ENCODE results near the gene SGK1.
A peak's percentile ranks its signal among the peaks of the same experiment; 100 is the strongest.
"Not testable (repeated sequence)": the region's sequence is repeated elsewhere in the genome, so short reads cannot be mapped to it uniquely, and the experiment has no call there.

Gene SGK1

GRCh38 chr6:134195985-134196384 is 121.9 kb downstream of the SGK1 start:
- H3K9ac ChIP-seq = no peak overlapping the region
- H3K4me1 ChIP-seq = peaks cover 3 to 32% (median 11%) of the 10 kb centered on the region in 10 experiments; a peak in 14 of 20 replicates
- TF ChIP-seq Cebpa-rat (IDR thresholded peaks at IDR 0.05) = no peak

GRCh38 chr6:134195164-134195906 is 122.6 kb downstream of the SGK1 start:
- Histone ChIP-seq H3K4me2 (no peak overlapping the region), H3K9me3 (replicated peaks in 1 of 11) (peaks cover 0 to 23% (median 6%) of the 10 kb centered on the region in 11 experiments; a peak in 6 of 22 replicates), H3K27ac (no peak overlapping the region), H4K20me1 (no peaks in the 10 kb centered on the region), H3K9ac (no peak overlapping the region), H3K27me3 (no peaks in the 10 kb centered on the region), H3K36me3 (peaks cover 0 to 60% (median 8%) of the 10 kb centered on the region in 11 experiments; a peak in 15 of 22 replicates), H3K4me1 (peaks cover 5 to 39% (median 17%) of the 10 kb centered on the region in 10 experiments; a peak in 19 of 20 replicates), H3K4me3 (no peak overlapping the region)
- no peak for TF ChIP-seq Cebpa-rat (IDR thresholded peaks at IDR 0.05)

More at GRCh38 chr6:134195985-134196384, 121.9 kb downstream of the SGK1 start:
- no peaks in the 10 kb centered on the region for H3K27me3 ChIP-seq
- H3K4me2 ChIP-seq = 0 out of 22 replicates have a peak overlapping the region, but pooled peaks of 2 of the 11 experiments have one; percentile 17 to 39
- H3K36me3 ChIP-seq = peaks cover 0 to 63% (median 8%) of the 10 kb centered on the region in 11 experiments; a peak in 15 of 22 replicates
- H3K4me3 ChIP-seq = no peak overlapping the region
- no peak overlapping the region for H3K27ac ChIP-seq
- peaks cover 0 to 23% (median 6%) of the 10 kb centered on the region in 11 experiments; a peak in 6 of 22 replicates for H3K9me3 ChIP-seq (replicated peaks in 1 of 11)
- no peaks in the 10 kb centered on the region for H4K20me1 ChIP-seq

GRCh38 chr6:134193536-134194498 is 124.1 kb downstream of the SGK1 start:
- Histone ChIP-seq H3K27me3 (no peaks in the 10 kb centered on the region), H3K4me3 (no peak overlapping the region), H4K20me1 (no peaks in the 10 kb centered on the region), H3K4me1 (peaks cover 8 to 43% (median 24%) of the 10 kb centered on the region in 10 experiments; a peak in 19 of 20 replicates), H3K9me3 (replicated peaks in 1 of 11) (peaks cover 0 to 18% (median 2%) of the 10 kb centered on the region in 11 experiments; a peak in 5 of 22 replicates), H3K9ac (no peak overlapping the region), H3K4me2 (no peak overlapping the region), H3K27ac (no peak overlapping the region), H3K36me3 (peaks cover 0 to 54% (median 8%) of the 10 kb centered on the region in 11 experiments; a peak in 15 of 22 replicates)
- no peak for TF ChIP-seq Cebpa-rat (IDR thresholded peaks at IDR 0.05)

- H3K27ac ChIP-seq, H4K20me1 ChIP-seq, H3K27me3 ChIP-seq, H3K9ac ChIP-seq, H3K4me3 ChIP-seq: not testable (repeated sequence)
- 0 out of 22 replicates have a peak overlapping the region, but pooled peaks of 1 of the 11 experiments have one; percentile 32 for H3K4me2 ChIP-seq
- H3K9me3 ChIP-seq (replicated peaks in 1 of 11) = peaks cover 0 to 15% (median 0%) of the 10 kb centered on the region in 11 experiments; a peak in 4 of 22 replicates
- peaks cover 8 to 50% (median 24%) of the 10 kb centered on the region in 10 experiments; a peak in 19 of 20 replicates for H3K4me1 ChIP-seq
- peaks cover 0 to 45% (median 8%) of the 10 kb centered on the region in 11 experiments; a peak in 9 of 22 replicates for H3K36me3 ChIP-seq
Observed at GRCh38 chr6:134192609-134193008, 125.3 kb downstream of the SGK1 start.

GRCh38 chr6:134190883-134191282 is 127.0 kb downstream of the SGK1 start:
- H3K9me3 ChIP-seq (replicated peaks in 1 of 11) = peaks cover 0 to 17% (median 0%) of the 10 kb centered on the region in 11 experiments; a peak in 3 of 22 replicates
- peaks cover 0 to 35% (median 8%) of the 10 kb centered on the region in 11 experiments; a peak in 9 of 22 replicates for H3K36me3 ChIP-seq
- H3K27me3 ChIP-seq = no peaks in the 10 kb centered on the region
- H3K4me1 ChIP-seq = peaks cover 8 to 50% (median 17%) of the 10 kb centered on the region in 10 experiments; a peak in 19 of 20 replicates
- no peaks in the 10 kb centered on the region for H4K20me1 ChIP-seq
- TF ChIP-seq Cebpa-rat (IDR thresholded peaks at IDR 0.05) = no peak
- peak overlapping the region in 5 of 11 experiments; percentile 11 to 76 (median 49); a peak in 6 of 22 replicates for H3K4me2 ChIP-seq
- H3K27ac ChIP-seq = no peak overlapping the region
- no peak overlapping the region for H3K4me3 ChIP-seq
- H3K9ac ChIP-seq = no peak overlapping the region

- Histone ChIP-seq H3K9ac (no peak overlapping the region), H3K27me3 (no peaks in the 10 kb centered on the region), H3K9me3 (replicated peaks in 1 of 11) (peaks cover 0 to 10% (median 0%) of the 10 kb centered on the region in 11 experiments; a peak in 2 of 22 replicates), H3K36me3 (peaks cover 0 to 17% (median 0%) of the 10 kb centered on the region in 11 experiments; a peak in 7 of 22 replicates), H4K20me1 (no peaks in the 10 kb centered on the region), H3K27ac (no peak overlapping the region), H3K4me3 (no peak overlapping the region), H3K4me2 (0 out of 22 replicates have a peak overlapping the region, but pooled peaks of 1 of the 11 experiments have one; percentile 16), H3K4me1 (peaks cover 12 to 70% (median 17%) of the 10 kb centered on the region in 10 experiments; a peak in 19 of 20 replicates)
- TF ChIP-seq Cebpa-rat (IDR thresholded peaks at IDR 0.05) = no peak
Observed at GRCh38 chr6:134187751-134188150, 130.2 kb downstream of the SGK1 start.

GRCh38 chr6:134187154-134187553 is 130.8 kb downstream of the SGK1 start:
- H3K36me3 ChIP-seq = peaks cover 0 to 22% (median 0%) of the 10 kb centered on the region in 11 experiments; a peak in 7 of 22 replicates
- H3K4me2 ChIP-seq = 0 out of 22 replicates have a peak overlapping the region, but pooled peaks of 1 of the 11 experiments have one; percentile 16
- H3K4me3 ChIP-seq = no peak overlapping the region
- no peaks in the 10 kb centered on the region for H4K20me1 ChIP-seq
- TF ChIP-seq Cebpa-rat (IDR thresholded peaks at IDR 0.05) = no peak
- H3K9ac ChIP-seq = no peak overlapping the region
- no peak overlapping the region for H3K27ac ChIP-seq
- peaks cover 12 to 74% (median 17%) of the 10 kb centered on the region in 10 experiments; a peak in 19 of 20 replicates for H3K4me1 ChIP-seq
- H3K9me3 ChIP-seq (replicated peaks in 1 of 11) = peaks cover 0 to 7% (median 0%) of the 10 kb centered on the region in 11 experiments; a peak in 2 of 22 replicates
- H3K27me3 ChIP-seq = no peaks in the 10 kb centered on the region

GRCh38 chr6:134186355-134186754 is 131.6 kb downstream of the SGK1 start:
- no peak overlapping the region for H3K27ac ChIP-seq
- H3K4me3 ChIP-seq = no peak overlapping the region

More at GRCh38 chr6:134186355-134186754, 131.6 kb downstream of the SGK1 start:
- H3K27me3 ChIP-seq = no peaks in the 10 kb centered on the region
- H3K4me1 ChIP-seq = peaks cover 12 to 68% (median 17%) of the 10 kb centered on the region in 10 experiments; a peak in 19 of 20 replicates
- H3K9me3 ChIP-seq (replicated peaks in 1 of 11) = 0 out of 22 replicates have a peak, but pooled peaks cover 0 to 3% (median 0%) of the 10 kb centered on the region in 11 experiments
- H3K36me3 ChIP-seq = peaks cover 0 to 27% (median 0%) of the 10 kb centered on the region in 11 experiments; a peak in 7 of 22 replicates
- H3K9ac ChIP-seq = no peak overlapping the region
- TF ChIP-seq Cebpa-rat (IDR thresholded peaks at IDR 0.05) = no peak
- no peak overlapping the region for H3K4me2 ChIP-seq
- H4K20me1 ChIP-seq = no peaks in the 10 kb centered on the region

Measured in BLaER1 treated with 17β-estradiol and CSF1 and Interleukin-3, amounts not matched to agents 10 nM and 100 nM (cell line).